Peyer's patch (tissue), 4 donors: ENCODE data around the gene CNTN5.

ENCODE experiments used
- POLR2A ChIP-seq, 2 donors: fragments of 450-650 bp; IDR thresholded peaks; one replicate each; pipeline ENCODE4 v1.5.1; 2017; ENCODE audit warnings: antibody characterized with exemption in 2 of 2, mild to moderate bottlenecking in 2 of 2, moderate library complexity in 2 of 2
- TF ChIP-seq, protein P1 (sequence below), 6 experiments: fragments of 450-650 bp in 4 of 6; fragments of 200-600 bp in 2 of 6; sonication (generic) in 1 of 6; IDR thresholded peaks; one replicate each; pipeline ENCODE4 v1.5.1; 2017 to 2019; ENCODE audit warnings: antibody characterized with exemption in 6 of 6, mild to moderate bottlenecking in 3 of 6, moderate library complexity in 1 of 6

GRCh38 chr11:100205926-100206325 is 1185.2 kb downstream of the CNTN5 start:
- TF ChIP-seq, protein P1, sequence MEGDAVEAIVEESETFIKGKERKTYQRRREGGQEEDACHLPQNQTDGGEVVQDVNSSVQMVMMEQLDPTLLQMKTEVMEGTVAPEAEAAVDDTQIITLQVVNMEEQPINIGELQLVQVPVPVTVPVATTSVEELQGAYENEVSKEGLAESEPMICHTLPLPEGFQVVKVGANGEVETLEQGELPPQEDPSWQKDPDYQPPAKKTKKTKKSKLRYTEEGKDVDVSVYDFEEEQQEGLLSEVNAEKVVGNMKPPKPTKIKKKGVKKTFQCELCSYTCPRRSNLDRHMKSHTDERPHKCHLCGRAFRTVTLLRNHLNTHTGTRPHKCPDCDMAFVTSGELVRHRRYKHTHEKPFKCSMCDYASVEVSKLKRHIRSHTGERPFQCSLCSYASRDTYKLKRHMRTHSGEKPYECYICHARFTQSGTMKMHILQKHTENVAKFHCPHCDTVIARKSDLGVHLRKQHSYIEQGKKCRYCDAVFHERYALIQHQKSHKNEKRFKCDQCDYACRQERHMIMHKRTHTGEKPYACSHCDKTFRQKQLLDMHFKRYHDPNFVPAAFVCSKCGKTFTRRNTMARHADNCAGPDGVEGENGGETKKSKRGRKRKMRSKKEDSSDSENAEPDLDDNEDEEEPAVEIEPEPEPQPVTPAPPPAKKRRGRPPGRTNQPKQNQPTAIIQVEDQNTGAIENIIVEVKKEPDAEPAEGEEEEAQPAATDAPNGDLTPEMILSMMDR (IDR thresholded peaks at IDR 0.05), result no peak
- no peak for TF ChIP-seq POLR2A (IDR thresholded peaks at IDR 0.05)
